Epithelial cell of proximal tubule (primary cell): ENCODE data around the gene DHRS1. TPM values are rescaled to one million over a fixed set of nuclear protein-coding genes. Genes with fewer than 3 reads are reported as not detected.
A peak's percentile ranks its signal among the peaks of the same experiment; 100 is the strongest.

Source experiments
- DNase-seq: peaks from one replicate; pipeline ENCODE4 v3.0.0-alpha.2; 2011; ENCODE audit warnings: low read depth
- H3K4me3 ChIP-seq: 2 replicates; pipeline ENCODE4 v1.5.1; 2011; ENCODE audit warnings: low read depth, mild to moderate bottlenecking, low read length
- total RNA-seq: library from RNA; depleted of rRNA; stranded (reverse); fragments of >200 nt; gene quantifications from 2 replicates; pipeline ENCODE4 v1.2.3, GENCODE V29; 2015
- TF ChIP-seq, protein P1 (sequence below): conservative IDR thresholded peaks from 2 replicates; pipeline ENCODE4 v1.5.1; 2012; ENCODE audit warnings: low read depth, mild to moderate bottlenecking, low read length

DHRS1 gene
- total RNA-seq, 1 donor from 2014 or later = 25.7 TPM

GRCh38 chr14:24317141-24317928 lies 17.8 kb upstream of the DHRS1 start:
- H3K4me3 ChIP-seq = no peak overlapping the region
- TF ChIP-seq, protein P1, sequence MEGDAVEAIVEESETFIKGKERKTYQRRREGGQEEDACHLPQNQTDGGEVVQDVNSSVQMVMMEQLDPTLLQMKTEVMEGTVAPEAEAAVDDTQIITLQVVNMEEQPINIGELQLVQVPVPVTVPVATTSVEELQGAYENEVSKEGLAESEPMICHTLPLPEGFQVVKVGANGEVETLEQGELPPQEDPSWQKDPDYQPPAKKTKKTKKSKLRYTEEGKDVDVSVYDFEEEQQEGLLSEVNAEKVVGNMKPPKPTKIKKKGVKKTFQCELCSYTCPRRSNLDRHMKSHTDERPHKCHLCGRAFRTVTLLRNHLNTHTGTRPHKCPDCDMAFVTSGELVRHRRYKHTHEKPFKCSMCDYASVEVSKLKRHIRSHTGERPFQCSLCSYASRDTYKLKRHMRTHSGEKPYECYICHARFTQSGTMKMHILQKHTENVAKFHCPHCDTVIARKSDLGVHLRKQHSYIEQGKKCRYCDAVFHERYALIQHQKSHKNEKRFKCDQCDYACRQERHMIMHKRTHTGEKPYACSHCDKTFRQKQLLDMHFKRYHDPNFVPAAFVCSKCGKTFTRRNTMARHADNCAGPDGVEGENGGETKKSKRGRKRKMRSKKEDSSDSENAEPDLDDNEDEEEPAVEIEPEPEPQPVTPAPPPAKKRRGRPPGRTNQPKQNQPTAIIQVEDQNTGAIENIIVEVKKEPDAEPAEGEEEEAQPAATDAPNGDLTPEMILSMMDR = no peak
- no peak for DNase-seq

DNA sequence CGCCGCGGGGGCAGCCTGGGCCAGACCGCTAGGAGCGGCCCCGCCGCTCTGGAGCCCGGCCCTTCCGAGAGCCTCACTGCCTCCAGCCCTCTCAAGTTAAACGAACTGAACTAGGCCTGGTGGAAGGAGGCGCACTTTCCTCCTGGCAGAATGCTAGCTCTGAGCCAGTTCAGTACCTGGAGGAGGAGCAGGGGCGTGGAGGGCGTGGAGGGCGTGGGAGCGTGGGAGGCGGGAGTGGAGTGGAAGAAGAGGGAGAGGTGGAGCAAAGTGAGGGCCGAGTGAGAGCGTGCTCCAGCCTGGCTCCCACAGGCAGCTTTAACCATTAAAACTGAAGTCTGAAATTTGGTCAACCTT lies 17.0 kb upstream of the DHRS1 start:
- H3K4me3 ChIP-seq = no peak overlapping the region
- DNase-seq = no peak
- TF ChIP-seq, protein P1 = no peak

- TF ChIP-seq, protein P1 = peak; percentile 3
- no peak for DNase-seq
- H3K4me3 ChIP-seq = no peak overlapping the region
Observed at GRCh38 chr14:24315807-24316596, 16.4 kb upstream of the DHRS1 start.

- no peak for DNase-seq
- TF ChIP-seq, protein P1 = no peak
- no peak overlapping the region for H3K4me3 ChIP-seq
Observed at GRCh38 chr14:24315243-24315806, 15.7 kb upstream of the DHRS1 start.

DNA sequence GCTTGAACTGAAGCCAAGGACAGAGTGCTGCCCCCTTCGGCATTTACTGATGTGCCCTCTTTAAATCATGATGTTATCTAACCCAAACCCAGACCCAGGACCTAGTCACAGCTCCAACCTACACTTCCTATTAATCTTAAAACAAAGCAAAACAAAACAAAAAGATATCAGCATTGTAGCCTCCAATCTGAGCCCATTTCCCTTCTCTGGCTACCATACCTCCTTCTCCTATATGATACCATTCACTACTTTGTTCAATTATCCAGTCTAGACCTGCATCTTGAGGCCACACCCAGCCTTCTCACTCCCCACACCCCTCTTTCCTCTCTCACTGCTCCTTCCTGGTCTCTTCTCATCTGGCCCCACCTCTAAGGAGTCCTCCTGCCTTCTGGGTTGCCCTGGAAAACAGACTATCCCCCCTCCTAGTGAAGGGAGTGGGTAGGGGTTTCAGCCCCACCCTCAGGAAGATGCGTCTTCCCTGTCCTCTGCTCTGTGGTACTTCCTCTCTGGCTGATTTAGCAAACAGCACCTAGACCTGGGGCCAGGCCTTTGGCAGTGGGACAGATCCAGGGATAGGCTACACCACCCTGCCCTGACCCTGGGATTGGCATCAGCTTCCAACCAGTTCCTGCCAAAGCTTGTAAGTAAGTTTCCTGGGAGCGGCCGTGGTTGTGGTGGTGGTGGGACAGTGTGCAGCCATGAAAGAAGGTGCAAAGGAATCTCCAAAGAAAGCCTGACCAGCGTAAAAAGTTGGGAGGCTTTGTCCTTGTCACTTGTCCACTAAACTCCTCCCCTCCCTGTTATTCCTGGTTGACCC lies 15.0 kb upstream of the DHRS1 start:
- no peak for DNase-seq
- TF ChIP-seq, protein P1 = no peak
- no peak overlapping the region for H3K4me3 ChIP-seq

DNA sequence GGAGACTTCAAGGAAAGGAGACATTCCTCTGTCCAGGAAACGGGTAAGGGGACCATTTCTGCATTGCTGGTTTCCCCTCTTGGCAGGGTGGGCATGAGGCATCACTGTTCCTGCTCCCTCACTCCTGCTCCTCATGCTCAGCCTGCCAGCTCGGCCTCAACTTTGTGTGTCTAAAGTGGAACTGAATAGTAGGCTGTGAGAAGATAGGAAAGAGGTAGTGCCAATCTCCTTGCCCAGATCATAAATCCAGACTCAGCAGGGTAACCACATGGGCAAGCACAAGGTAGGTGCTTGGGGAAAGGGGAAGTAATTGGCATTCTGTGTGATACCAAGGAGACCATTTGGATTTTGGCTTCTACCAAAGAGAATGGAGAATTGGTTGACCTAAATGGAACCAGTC lies 14.3 kb upstream of the DHRS1 start:
- TF ChIP-seq, protein P1 = no peak
- DNase-seq = no peak
- H3K4me3 ChIP-seq = no peak overlapping the region
